HepG2 (cell line): ENCODE measurements around the gene HCRTR2.

Source experiments
- HDAC2 ChIP-seq: sonication (generic); formaldehyde crosslinking; IDR thresholded peaks from 2 replicates; pipeline ENCODE4 v1.4.0; 2020; ENCODE audit warnings: missing genetic modification reagents
- HNF4A ChIP-seq: sonication (generic); formaldehyde crosslinking; IDR thresholded peaks from 2 replicates; pipeline ENCODE4 v1.4.0; 2020; ENCODE audit warnings: missing genetic modification reagents
- KDM5A ChIP-seq: fragments of 200-600 bp; sonication (generic); IDR thresholded peaks from 2 replicates; pipeline ENCODE4 v1.7.0; 2018; ENCODE audit warnings: antibody characterized with exemption, mild to moderate bottlenecking, low read length, borderline replicate concordance
- TCF7L2 ChIP-seq: IDR thresholded peaks from 2 replicates; pipeline ENCODE4 v1.6.1; 2011; ENCODE audit warnings: mild to moderate bottlenecking, low read depth, low read length, moderate library complexity
- U2AF2 ChIP-seq: fragments of 200-400 bp; formaldehyde crosslinking; IDR thresholded peaks from 2 replicates; pipeline ENCODE4 v1.6.1; 2017; ENCODE audit warnings: low read depth, mild to moderate bottlenecking, low read length
- ZBTB7A ChIP-seq: sonication (generic); formaldehyde crosslinking; IDR thresholded peaks from 2 replicates; pipeline ENCODE4 v1.8.0; 2022; ENCODE audit warnings: mild to moderate bottlenecking, missing genetic modification reagents
- ZNF253 ChIP-seq: sonication (generic); formaldehyde crosslinking; IDR thresholded peaks from 2 replicates; pipeline ENCODE4 v1.8.0; 2022; ENCODE audit warnings: mild to moderate bottlenecking, missing genetic modification reagents, borderline replicate concordance
- ZNF3 ChIP-seq: IDR thresholded peaks from 2 replicates; pipeline ENCODE4 v1.7.0; 2017; ENCODE audit warnings: inconsistent platforms
- ZNF567 ChIP-seq: sonication (generic); formaldehyde crosslinking; IDR thresholded peaks from 2 replicates; pipeline ENCODE4 v1.8.1; 2023; ENCODE audit warnings: mild to moderate bottlenecking, missing genetic modification reagents, borderline replicate concordance
- TF ChIP-seq, protein P1 (sequence below): IDR thresholded peaks from 2 replicates; pipeline ENCODE4 v1.6.1; 2016
- TF ChIP-seq, protein P2 (sequence below): sonication (generic); formaldehyde crosslinking; conservative IDR thresholded peaks from 2 replicates; pipeline ENCODE4 v1.4.0; 2020; ENCODE audit warnings: missing genetic modification reagents
- TF ChIP-seq, protein P3 (sequence below): sonication (generic); formaldehyde crosslinking; IDR thresholded peaks from 2 replicates; pipeline ENCODE4 v1.4.0; 2020; ENCODE audit warnings: missing genetic modification reagents, borderline replicate concordance
- TF ChIP-seq, protein P4 (sequence below): sonication (generic); formaldehyde crosslinking; IDR thresholded peaks from 2 replicates; pipeline ENCODE4 v1.5.0; 2020; ENCODE audit warnings: mild to moderate bottlenecking, missing genetic modification reagents, moderate library complexity
- TF ChIP-seq, protein P5 (sequence below): sonication (generic); formaldehyde crosslinking; IDR thresholded peaks from 2 replicates; pipeline ENCODE4 v1.4.0; 2020; ENCODE audit warnings: missing genetic modification reagents, borderline replicate concordance

DNA sequence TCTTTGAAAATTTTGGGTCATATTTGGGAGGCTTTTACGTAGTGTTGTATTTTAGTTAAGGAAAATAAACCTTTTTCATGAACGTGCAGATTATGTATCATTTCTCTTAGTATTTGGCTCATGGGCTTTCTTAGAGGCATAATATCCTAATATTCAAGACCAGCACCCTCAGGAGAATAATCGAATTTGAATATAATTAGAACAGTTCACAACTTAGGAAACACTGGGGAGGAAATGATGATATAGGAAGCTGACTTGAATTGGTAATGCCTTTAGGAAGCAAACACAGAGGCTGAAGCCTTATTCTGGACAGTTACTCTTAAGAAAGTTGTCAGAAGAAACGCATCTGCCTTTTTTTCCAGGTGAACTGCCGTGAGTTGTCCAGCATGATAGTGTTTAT is 152.9 kb downstream of the HCRTR2 start, which contains the start of gene GFRAL:
- TF ChIP-seq, protein P1, sequence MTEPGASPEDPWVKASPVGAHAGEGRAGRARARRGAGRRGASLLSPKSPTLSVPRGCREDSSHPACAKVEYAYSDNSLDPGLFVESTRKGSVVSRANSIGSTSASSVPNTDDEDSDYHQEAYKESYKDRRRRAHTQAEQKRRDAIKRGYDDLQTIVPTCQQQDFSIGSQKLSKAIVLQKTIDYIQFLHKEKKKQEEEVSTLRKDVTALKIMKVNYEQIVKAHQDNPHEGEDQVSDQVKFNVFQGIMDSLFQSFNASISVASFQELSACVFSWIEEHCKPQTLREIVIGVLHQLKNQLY, result no peak
- TF ChIP-seq ZNF253 (CRISPR knock-in tag) (no peak), HDAC2 (CRISPR knock-in tag) (no peak), ZBTB7A (CRISPR knock-in tag) (no peak), HNF4A (no peak), ZNF567 (CRISPR knock-in tag) (no peak), TCF7L2 (no peak), U2AF2 (no peak), KDM5A (no peak), ZNF3 (no peak)
- TF ChIP-seq, protein P2, sequence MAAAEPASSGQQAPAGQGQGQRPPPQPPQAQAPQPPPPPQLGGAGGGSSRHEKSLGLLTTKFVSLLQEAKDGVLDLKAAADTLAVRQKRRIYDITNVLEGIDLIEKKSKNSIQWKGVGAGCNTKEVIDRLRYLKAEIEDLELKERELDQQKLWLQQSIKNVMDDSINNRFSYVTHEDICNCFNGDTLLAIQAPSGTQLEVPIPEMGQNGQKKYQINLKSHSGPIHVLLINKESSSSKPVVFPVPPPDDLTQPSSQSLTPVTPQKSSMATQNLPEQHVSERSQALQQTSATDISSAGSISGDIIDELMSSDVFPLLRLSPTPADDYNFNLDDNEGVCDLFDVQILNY (CRISPR knock-in tag), result no peak
- TF ChIP-seq, protein P3, sequence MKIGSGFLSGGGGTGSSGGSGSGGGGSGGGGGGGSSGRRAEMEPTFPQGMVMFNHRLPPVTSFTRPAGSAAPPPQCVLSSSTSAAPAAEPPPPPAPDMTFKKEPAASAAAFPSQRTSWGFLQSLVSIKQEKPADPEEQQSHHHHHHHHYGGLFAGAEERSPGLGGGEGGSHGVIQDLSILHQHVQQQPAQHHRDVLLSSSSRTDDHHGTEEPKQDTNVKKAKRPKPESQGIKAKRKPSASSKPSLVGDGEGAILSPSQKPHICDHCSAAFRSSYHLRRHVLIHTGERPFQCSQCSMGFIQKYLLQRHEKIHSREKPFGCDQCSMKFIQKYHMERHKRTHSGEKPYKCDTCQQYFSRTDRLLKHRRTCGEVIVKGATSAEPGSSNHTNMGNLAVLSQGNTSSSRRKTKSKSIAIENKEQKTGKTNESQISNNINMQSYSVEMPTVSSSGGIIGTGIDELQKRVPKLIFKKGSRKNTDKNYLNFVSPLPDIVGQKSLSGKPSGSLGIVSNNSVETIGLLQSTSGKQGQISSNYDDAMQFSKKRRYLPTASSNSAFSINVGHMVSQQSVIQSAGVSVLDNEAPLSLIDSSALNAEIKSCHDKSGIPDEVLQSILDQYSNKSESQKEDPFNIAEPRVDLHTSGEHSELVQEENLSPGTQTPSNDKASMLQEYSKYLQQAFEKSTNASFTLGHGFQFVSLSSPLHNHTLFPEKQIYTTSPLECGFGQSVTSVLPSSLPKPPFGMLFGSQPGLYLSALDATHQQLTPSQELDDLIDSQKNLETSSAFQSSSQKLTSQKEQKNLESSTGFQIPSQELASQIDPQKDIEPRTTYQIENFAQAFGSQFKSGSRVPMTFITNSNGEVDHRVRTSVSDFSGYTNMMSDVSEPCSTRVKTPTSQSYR (CRISPR knock-in tag), result no peak
- TF ChIP-seq, protein P4, sequence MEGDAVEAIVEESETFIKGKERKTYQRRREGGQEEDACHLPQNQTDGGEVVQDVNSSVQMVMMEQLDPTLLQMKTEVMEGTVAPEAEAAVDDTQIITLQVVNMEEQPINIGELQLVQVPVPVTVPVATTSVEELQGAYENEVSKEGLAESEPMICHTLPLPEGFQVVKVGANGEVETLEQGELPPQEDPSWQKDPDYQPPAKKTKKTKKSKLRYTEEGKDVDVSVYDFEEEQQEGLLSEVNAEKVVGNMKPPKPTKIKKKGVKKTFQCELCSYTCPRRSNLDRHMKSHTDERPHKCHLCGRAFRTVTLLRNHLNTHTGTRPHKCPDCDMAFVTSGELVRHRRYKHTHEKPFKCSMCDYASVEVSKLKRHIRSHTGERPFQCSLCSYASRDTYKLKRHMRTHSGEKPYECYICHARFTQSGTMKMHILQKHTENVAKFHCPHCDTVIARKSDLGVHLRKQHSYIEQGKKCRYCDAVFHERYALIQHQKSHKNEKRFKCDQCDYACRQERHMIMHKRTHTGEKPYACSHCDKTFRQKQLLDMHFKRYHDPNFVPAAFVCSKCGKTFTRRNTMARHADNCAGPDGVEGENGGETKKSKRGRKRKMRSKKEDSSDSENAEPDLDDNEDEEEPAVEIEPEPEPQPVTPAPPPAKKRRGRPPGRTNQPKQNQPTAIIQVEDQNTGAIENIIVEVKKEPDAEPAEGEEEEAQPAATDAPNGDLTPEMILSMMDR (CRISPR knock-in tag), result no peak
- TF ChIP-seq, protein P5, sequence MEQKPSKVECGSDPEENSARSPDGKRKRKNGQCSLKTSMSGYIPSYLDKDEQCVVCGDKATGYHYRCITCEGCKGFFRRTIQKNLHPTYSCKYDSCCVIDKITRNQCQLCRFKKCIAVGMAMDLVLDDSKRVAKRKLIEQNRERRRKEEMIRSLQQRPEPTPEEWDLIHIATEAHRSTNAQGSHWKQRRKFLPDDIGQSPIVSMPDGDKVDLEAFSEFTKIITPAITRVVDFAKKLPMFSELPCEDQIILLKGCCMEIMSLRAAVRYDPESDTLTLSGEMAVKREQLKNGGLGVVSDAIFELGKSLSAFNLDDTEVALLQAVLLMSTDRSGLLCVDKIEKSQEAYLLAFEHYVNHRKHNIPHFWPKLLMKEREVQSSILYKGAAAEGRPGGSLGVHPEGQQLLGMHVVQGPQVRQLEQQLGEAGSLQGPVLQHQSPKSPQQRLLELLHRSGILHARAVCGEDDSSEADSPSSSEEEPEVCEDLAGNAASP (CRISPR knock-in tag), result no peak
